ENCODE results near the gene AUTS2. TPM values are rescaled to one million over a fixed set of nuclear protein-coding genes. Genes with fewer than 3 reads are reported as not detected.
A peak's percentile ranks its signal among the peaks of the same experiment; 100 is the strongest.
"Not testable (repeated sequence)": the region's sequence is repeated elsewhere in the genome, so short reads cannot be mapped to it uniquely, and the experiment has no call there.

Gene AUTS2
- total RNA-seq, 1 experiment from 2014 or later = 0.11 TPM

DNA sequence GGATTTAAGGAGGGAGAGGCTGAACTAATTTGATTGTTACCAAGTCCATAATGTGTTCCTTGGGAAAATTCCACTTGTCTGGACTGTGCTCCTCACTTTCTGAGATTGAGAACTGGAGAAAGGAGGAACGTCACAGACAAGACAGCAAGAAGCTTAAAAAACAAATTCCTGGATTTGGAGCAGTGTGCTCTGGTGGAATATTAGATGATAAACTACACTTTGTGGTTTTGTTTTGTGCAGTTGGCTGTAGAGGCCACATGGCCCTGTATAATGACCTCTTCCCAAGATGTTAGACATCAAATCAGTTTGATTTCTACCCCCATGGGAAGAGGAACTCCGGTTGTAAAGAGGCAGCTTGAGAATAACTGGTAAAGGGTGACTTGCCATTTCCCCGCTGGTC, 1112.4 kb downstream of the AUTS2 start:
- in situ Hi-C loops (cut with HindIII; ENCODE audit: low pct_unique_long_range_greater_than_20kb, low sequenced_read_pairs) = no loop called here

DNA sequence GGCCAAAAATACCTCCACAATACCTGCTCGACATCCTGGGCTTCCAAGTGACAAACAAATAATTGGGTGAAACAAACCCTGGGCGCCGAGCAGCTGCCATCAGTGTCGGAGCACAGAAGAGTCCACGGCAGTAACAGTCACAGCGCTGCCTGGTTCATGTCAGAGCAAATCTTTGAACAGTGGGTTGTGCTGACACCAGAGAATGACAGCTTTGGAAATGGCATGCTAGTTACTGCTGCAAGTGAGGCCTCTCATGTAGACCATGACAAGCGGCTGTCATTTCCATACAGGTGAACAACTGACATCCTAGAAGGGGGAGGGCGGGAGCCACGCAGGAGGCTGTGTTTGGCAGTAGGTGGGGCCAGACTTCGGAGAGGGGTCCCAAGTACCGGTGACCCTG, 1113.2 kb downstream of the AUTS2 start:
- no peak for DNase-seq (ENCODE audit: low read depth, low spot score)

More for the DNA sequence above, 1112.4 kb downstream of the AUTS2 start:
- no peak for DNase-seq (ENCODE audit: low read depth, low spot score)

DNA sequence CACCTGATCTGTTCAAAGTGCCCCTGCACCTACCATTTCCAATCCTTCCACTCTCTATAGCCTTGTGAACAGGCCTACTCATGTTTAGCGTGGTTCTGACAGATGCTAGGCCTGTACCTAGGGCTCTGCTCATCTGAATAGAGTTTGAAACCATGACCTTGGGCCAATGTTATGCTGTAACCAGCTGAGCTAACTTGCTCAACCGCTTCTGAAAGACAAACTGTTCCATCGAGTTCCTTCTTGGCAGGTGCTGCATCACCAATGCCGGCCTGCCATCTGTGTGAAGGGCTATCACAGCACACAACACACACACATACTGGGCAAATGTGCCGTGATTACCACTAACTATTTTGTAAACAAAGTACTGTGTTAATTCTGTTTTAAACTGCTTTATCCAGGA, 1114.7 kb downstream of the AUTS2 start:
- in situ Hi-C loops (cut with HindIII; ENCODE audit: low pct_unique_long_range_greater_than_20kb, low sequenced_read_pairs) = no loop called here
- no peak for DNase-seq (ENCODE audit: low read depth, low spot score)

More for the DNA sequence above, 1113.2 kb downstream of the AUTS2 start:
- in situ Hi-C loops (cut with HindIII; ENCODE audit: low pct_unique_long_range_greater_than_20kb, low sequenced_read_pairs) = no loop called here

GRCh38 chr7:70714506-70715038, 1116.3 kb downstream of the AUTS2 start:
- in situ Hi-C loops (cut with HindIII; ENCODE audit: low pct_unique_long_range_greater_than_20kb, low sequenced_read_pairs) = no loop called here
- no peak for DNase-seq (ENCODE audit: low read depth, low spot score)

- DNase-seq (ENCODE audit: low read depth, low spot score) = no peak
- in situ Hi-C loops (cut with HindIII; ENCODE audit: low pct_unique_long_range_greater_than_20kb, low sequenced_read_pairs) = no loop called here
Observed at GRCh38 chr7:70717553-70718329, 1119.5 kb downstream of the AUTS2 start.

- in situ Hi-C loops (cut with HindIII; ENCODE audit: low pct_unique_long_range_greater_than_20kb, low sequenced_read_pairs) = no loop called here
- DNase-seq (ENCODE audit: low read depth, low spot score) = no peak
Observed at GRCh38 chr7:70719125-70719524, 1120.8 kb downstream of the AUTS2 start.

- in situ Hi-C loops (cut with HindIII; ENCODE audit: low pct_unique_long_range_greater_than_20kb, low sequenced_read_pairs) = no loop called here
- DNase-seq (ENCODE audit: low read depth, low spot score) = no peak
Observed at GRCh38 chr7:70720191-70720873, 1122.1 kb downstream of the AUTS2 start.

DNA sequence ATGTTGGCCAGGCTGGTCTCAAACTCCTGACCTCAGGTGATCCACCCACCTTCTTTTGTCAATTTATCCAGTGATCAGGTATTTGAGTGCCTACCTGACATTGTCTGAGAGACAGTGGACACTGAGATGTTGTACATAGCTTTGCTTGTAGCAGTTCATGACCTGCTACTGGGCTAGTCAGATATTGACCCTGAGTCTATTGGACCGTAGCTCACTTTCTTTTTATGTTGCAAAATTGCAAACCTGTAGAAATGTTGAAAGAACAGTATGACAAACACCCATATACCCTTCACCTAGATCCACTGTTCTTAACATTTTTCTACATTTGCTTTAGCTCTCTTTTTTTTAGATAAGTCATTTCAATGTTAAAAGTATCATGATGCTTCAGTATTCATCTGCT, 1123.2 kb downstream of the AUTS2 start:
- DNase-seq (ENCODE audit: low read depth, low spot score) = no peak
- in situ Hi-C loops (cut with HindIII; ENCODE audit: low pct_unique_long_range_greater_than_20kb, low sequenced_read_pairs) = no loop called here

DNA sequence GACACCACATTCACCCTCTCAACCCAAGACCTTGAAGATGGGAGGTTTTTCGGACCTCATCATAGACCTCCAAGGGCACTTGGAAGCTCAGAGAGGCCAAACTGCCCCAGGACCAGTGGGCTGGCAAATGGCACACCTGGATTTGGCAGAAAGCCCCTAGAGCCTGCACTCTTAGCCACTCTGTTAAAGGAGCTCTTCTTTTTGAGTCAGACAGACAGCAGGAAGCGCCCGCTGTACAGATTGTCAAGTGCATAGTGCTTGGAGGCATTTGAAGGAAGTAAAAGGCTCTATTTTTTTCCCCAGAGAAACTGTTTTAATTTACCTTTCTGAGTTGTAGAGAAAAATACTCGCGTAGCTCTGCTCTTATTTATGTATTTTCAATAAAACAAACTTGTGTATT, 1125.1 kb downstream of the AUTS2 start:
- in situ Hi-C loops (cut with HindIII; ENCODE audit: low pct_unique_long_range_greater_than_20kb, low sequenced_read_pairs) = no loop called here

DNA sequence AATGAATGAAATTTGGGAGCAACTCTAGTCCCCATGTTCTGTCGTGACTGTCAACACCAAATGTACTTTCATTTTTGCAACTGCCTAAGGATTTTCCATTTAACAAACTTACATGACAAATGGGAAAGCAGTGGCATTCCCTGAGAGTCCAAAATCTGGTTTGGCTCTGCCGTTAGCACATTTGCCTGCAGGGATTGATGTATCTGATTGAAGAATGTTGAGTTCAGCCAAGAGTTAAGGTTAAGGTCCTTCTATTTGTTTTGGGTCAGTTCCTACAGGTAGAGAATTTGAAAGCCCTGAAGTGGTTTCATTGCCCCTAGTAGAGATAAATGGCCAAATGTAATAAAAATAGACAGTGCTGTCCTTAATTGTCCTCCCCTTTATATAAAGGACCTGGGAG, 1127.2 kb downstream of the AUTS2 start:
- DNase-seq (ENCODE audit: low read depth, low spot score) = no peak
- in situ Hi-C loops (cut with HindIII; ENCODE audit: low pct_unique_long_range_greater_than_20kb, low sequenced_read_pairs) = no loop called here

More for the DNA sequence above, 1125.1 kb downstream of the AUTS2 start:
- DNase-seq (ENCODE audit: low read depth, low spot score) = no peak

GRCh38 chr7:70726294-70726693, 1128.0 kb downstream of the AUTS2 start:
- in situ Hi-C loops (cut with HindIII; ENCODE audit: low pct_unique_long_range_greater_than_20kb, low sequenced_read_pairs) = no loop called here
- DNase-seq (ENCODE audit: low read depth, low spot score) = no peak

DNA sequence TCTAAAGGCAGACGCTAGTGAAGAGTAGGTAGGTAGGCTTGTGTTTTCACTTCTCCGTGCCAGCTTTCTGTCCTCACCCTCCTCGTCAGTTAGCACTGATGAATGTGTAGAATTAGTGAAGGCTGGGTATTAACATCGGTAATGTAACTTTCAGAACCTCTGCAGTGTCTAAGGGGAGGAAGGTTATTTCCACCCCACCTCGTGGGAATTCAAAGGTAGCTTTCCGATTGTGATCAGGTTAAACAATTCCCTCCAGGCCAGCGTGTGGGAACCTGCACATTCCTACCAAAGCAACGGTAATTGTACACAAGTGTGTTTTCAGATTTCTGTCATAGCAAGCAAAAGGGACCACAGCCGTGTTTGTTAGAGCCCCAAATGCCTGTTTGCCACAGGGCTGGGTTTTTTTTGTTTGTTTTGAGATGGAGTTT, 1128.7 kb downstream of the AUTS2 start:
- no peak for DNase-seq (ENCODE audit: low read depth, low spot score)
- in situ Hi-C loops (cut with HindIII; ENCODE audit: low pct_unique_long_range_greater_than_20kb, low sequenced_read_pairs) = no loop called here

GRCh38 chr7:70727861-70728260, 1129.6 kb downstream of the AUTS2 start:
- in situ Hi-C loops (cut with HindIII; ENCODE audit: low pct_unique_long_range_greater_than_20kb, low sequenced_read_pairs) = no loop called here
- no peak for DNase-seq (ENCODE audit: low read depth, low spot score)

- DNase-seq (ENCODE audit: low read depth, low spot score) = peak; percentile 15
Observed at GRCh38 chr7:70728872-70729552, 1130.7 kb downstream of the AUTS2 start.

GRCh38 chr7:70729553-70730157, 1131.4 kb downstream of the AUTS2 start:
- in situ Hi-C loops (cut with HindIII; ENCODE audit: low pct_unique_long_range_greater_than_20kb, low sequenced_read_pairs); DNase-seq (ENCODE audit: low read depth, low spot score): not testable (repeated sequence)

More at GRCh38 chr7:70728872-70729552, 1130.7 kb downstream of the AUTS2 start:
- in situ Hi-C loops (cut with HindIII; ENCODE audit: low pct_unique_long_range_greater_than_20kb, low sequenced_read_pairs) = no loop called here

DNA sequence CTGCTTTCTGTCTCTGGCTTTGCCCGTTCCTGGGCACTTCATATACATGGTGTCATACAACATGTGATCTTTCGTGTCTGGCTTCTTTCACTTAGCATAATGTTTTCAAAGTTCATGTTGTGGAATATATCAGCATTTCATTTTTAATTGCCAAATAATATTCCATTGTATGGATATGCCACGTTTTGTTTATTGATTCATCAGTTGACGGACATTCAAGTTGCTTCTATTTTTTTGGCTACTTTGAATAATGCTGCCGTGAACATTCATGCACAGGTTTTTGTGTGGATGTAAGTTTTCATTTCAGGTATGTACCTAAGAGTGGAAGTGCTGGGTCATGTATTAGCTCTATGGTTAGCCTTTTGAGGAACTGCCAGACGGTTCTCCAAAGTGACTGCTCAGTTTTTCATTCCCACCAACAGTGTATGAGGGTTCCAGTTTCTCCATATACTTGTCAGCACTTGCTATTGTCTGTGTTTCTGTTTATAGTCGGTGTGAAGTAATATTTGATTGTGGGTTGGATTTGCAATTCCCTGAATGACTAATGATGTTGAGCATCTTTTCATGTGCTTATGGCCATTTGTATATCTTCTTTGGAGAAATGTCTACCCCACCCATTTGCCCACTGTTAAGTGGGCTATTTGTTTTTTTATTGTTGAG, 1132.3 kb downstream of the AUTS2 start:
- in situ Hi-C loops (cut with HindIII; ENCODE audit: low pct_unique_long_range_greater_than_20kb, low sequenced_read_pairs) = no loop called here
- no peak for DNase-seq (ENCODE audit: low read depth, low spot score)

- in situ Hi-C loops (cut with HindIII; ENCODE audit: low pct_unique_long_range_greater_than_20kb, low sequenced_read_pairs) = no loop called here
- no peak for DNase-seq (ENCODE audit: low read depth, low spot score)
Observed at GRCh38 chr7:70733090-70733489, 1134.8 kb downstream of the AUTS2 start.
